Large intestine (tissue), 3 donors: ENCODE results near the gene FLRT1. TPM values are rescaled to one million over a fixed set of nuclear protein-coding genes. Genes with fewer than 3 reads are reported as not detected.
A peak's percentile ranks its signal among the peaks of the same experiment; 100 is the strongest.

Source experiments
- DNase-seq, 2 donors: peaks; one replicate each; pipeline versions ENCODE4 v3.0.0 to v3.0.0-alpha.2; 2013
- H3K27ac ChIP-seq: one replicate; pipeline ENCODE4 v1.5.1; 2013; ENCODE audit warnings: low read length
- H3K27me3 ChIP-seq: 2 replicates; pipeline ENCODE4 v1.6.1; 2013; ENCODE audit warnings: low read length; ENCODE audit not compliant: control insufficient read depth, insufficient read depth
- H3K36me3 ChIP-seq: 2 replicates; pipeline ENCODE4 v1.6.1; 2013; ENCODE audit warnings: low read length; ENCODE audit not compliant: control insufficient read depth, insufficient read depth
- H3K4me1 ChIP-seq: one replicate; pipeline ENCODE4 v1.6.1; 2013; ENCODE audit warnings: low read length; ENCODE audit not compliant: control insufficient read depth, insufficient read depth
- H3K4me3 ChIP-seq: one replicate; pipeline ENCODE4 v1.5.1; 2013; ENCODE audit warnings: low read length
- H3K9me3 ChIP-seq: one replicate; pipeline ENCODE4 v1.6.1; 2013; ENCODE audit warnings: mild to moderate bottlenecking, low read depth, low read length, moderate library complexity; ENCODE audit not compliant: control insufficient read depth
- WGBS: methylation state at CpG from one replicate; pipeline ENCODE4 v1.1.5; 2013; ENCODE audit warnings: low lambda C conversion rate; ENCODE audit not compliant: insufficient coverage; 5-methylcytosine and 5-hydroxymethylcytosine counted together
- polyA plus RNA-seq: library from polyadenylated mRNA; unstranded; fragments of 120-200 nt; gene quantifications from one replicate; pipeline ENCODE4 v1.2.1, GENCODE V29; 2013

FLRT1 gene
- polyA plus RNA-seq, 1 donor: 1.9 TPM

- no peaks in the 10 kb centered on the region for H3K36me3 ChIP-seq
- no CpG with 5 or more reads among the region's 12 CpGs for WGBS
- H3K9me3 ChIP-seq: no peaks in the 10 kb centered on the region
- no peak overlapping the region for H3K4me3 ChIP-seq
- H3K4me1 ChIP-seq: no peaks in the 10 kb centered on the region
- no peak for DNase-seq
- H3K27me3 ChIP-seq: no peaks in the 10 kb centered on the region
- no peak overlapping the region for H3K27ac ChIP-seq
Observed at GRCh38 chr11:64077607-64078006, 41.9 kb downstream of the FLRT1 start.

- H3K27ac ChIP-seq: no peak overlapping the region
Observed at GRCh38 chr11:64078284-64078683, 42.6 kb downstream of the FLRT1 start.

GRCh38 chr11:64078905-64079304 lies 43.2 kb downstream of the FLRT1 start:
- Histone ChIP-seq H3K4me1 (no peaks in the 10 kb centered on the region), H3K36me3 (no peaks in the 10 kb centered on the region), H3K27ac (no peak overlapping the region), H3K27me3 (no peaks in the 10 kb centered on the region), H3K9me3 (no peaks in the 10 kb centered on the region), H3K4me3 (no peak overlapping the region)
- DNase-seq: no peak
- WGBS: 80% methylated on average over 2 of the region's 13 CpGs

More at GRCh38 chr11:64078284-64078683, 42.6 kb downstream of the FLRT1 start:
- Histone ChIP-seq H3K4me1 (no peaks in the 10 kb centered on the region), H3K27me3 (no peaks in the 10 kb centered on the region), H3K36me3 (no peaks in the 10 kb centered on the region), H3K9me3 (no peaks in the 10 kb centered on the region), H3K4me3 (no peak overlapping the region)
- WGBS: no CpG with 5 or more reads among the region's 11 CpGs
- peak in 1 of 2 donors; percentile 25 for DNase-seq

GRCh38 chr11:64080390-64080789 lies 44.7 kb downstream of the FLRT1 start:
- Histone ChIP-seq H3K9me3 (no peaks in the 10 kb centered on the region), H3K27me3 (no peaks in the 10 kb centered on the region), H3K4me1 (peaks cover 6% of the 10 kb centered on the region), H3K36me3 (no peaks in the 10 kb centered on the region), H3K4me3 (no peak overlapping the region), H3K27ac (no peak overlapping the region)
- no peak for DNase-seq
- no CpG with 5 or more reads among the region's 10 CpGs for WGBS

- DNase-seq: no peak
- Histone ChIP-seq H3K27ac (no peak overlapping the region), H3K27me3 (no peaks in the 10 kb centered on the region), H3K4me1 (peaks cover 9% of the 10 kb centered on the region), H3K36me3 (no peaks in the 10 kb centered on the region), H3K9me3 (no peaks in the 10 kb centered on the region), H3K4me3 (no peak overlapping the region)
- WGBS: no CpG with 5 or more reads among the region's 27 CpGs
Observed at GRCh38 chr11:64081745-64082442, 46.2 kb downstream of the FLRT1 start.

GRCh38 chr11:64083398-64084080 lies 47.8 kb downstream of the FLRT1 start:
- whole genome bisulfite sequencing: no CpG with 5 or more reads among the region's 28 CpGs
- no peaks in the 10 kb centered on the region for H3K27me3 ChIP-seq
- H3K9me3 ChIP-seq: no peaks in the 10 kb centered on the region
- no peak for DNase-seq
- H3K27ac ChIP-seq: no peak overlapping the region
- no peak overlapping the region for H3K4me3 ChIP-seq
- no peaks in the 10 kb centered on the region for H3K36me3 ChIP-seq
- H3K4me1 ChIP-seq: peaks cover 9% of the 10 kb centered on the region

- H3K27me3 ChIP-seq: no peaks in the 10 kb centered on the region
- WGBS: 92% methylated on average over 2 of the region's 26 CpGs
- H3K9me3 ChIP-seq: no peaks in the 10 kb centered on the region
- peaks cover 9% of the 10 kb centered on the region for H3K4me1 ChIP-seq
- DNase-seq: no peak
- H3K4me3 ChIP-seq: no peak overlapping the region
- H3K36me3 ChIP-seq: no peaks in the 10 kb centered on the region
- H3K27ac ChIP-seq: no peak overlapping the region
Observed at GRCh38 chr11:64084146-64084950, 48.6 kb downstream of the FLRT1 start.

- Histone ChIP-seq H3K36me3 (no peaks in the 10 kb centered on the region), H3K27me3 (no peaks in the 10 kb centered on the region), H3K4me1 (peaks cover 9% of the 10 kb centered on the region), H3K27ac (no peak overlapping the region), H3K9me3 (no peaks in the 10 kb centered on the region), H3K4me3 (no peak overlapping the region)
- WGBS: no CpG with 5 or more reads among the region's 27 CpGs
- DNase-seq: peak in 1 of 2 donors; percentile 53
Observed at GRCh38 chr11:64084951-64085710, 49.4 kb downstream of the FLRT1 start.
